HG03439 (cell line): ENCODE data around the gene KRI1.

Source experiments
- ATAC-seq: cut with Tn5 transposase; IDR thresholded peaks from one replicate; pipeline ENCODE4 v1.9.1; 2021; ENCODE audit warnings: mild to moderate bottlenecking, moderate library complexity; ENCODE audit not compliant: unreplicated experiment

KRI1 gene

GRCh38 chr19:10565567-10566407 is at the start of gene KRI1:
Gene KRI1, minus strand, starts transcription at chr19:10566010. Its CDS starts 11 bp downstream, at chr19:10565999.
- ATAC-seq = peak; percentile 44

DNA sequence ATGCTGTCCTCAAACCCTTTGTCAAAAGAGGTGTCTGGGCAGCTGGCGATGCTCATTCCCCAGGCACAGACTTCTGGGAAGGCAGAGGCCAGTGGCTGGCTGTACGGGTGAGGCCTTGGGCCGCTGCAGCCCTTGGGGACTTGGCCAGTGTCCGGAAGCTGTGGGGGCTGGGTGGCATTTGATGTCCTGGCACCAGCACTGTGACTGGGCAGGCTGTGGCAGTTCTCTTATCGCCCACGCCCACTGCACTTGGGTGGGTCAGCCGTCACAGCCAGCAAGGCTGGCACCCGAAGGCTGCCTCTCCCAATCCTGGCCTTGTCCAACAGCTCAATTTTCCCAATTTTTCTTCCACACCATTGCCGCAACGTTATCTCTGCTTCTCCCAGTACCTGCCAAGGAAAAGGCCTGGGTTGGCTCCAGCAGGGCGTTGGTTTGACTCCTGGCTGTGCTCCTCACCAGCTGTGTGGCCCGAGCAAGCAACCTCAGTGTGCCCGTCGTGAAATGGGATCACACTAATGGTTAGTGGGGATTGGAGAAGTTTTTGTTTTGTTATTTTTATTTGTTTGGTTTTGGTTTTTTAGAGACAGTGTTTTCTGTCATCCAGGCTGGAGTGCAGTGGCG is 46.8 kb upstream of the KRI1 start:
- no peak for ATAC-seq

DNA sequence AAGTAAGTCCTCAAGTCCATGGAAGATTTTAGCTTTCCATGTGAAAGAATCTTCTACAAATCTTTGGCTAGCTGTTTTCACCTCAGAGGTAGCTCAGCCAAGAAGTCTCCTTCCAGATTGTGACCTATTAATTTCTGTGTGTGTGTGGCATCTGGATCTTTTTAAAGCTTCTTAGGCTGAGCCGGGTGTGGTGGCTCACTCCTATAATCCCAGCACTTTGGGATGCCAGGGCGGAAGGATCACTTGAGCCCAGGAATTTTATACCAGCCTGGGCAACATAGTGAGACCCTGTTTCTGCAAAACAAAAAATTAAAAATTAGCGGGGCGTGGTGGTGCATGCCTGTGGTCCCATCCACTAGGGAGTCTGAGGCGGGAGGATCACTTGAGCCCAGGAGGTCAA is 46.1 kb upstream of the KRI1 start:
- no peak for ATAC-seq

DNA sequence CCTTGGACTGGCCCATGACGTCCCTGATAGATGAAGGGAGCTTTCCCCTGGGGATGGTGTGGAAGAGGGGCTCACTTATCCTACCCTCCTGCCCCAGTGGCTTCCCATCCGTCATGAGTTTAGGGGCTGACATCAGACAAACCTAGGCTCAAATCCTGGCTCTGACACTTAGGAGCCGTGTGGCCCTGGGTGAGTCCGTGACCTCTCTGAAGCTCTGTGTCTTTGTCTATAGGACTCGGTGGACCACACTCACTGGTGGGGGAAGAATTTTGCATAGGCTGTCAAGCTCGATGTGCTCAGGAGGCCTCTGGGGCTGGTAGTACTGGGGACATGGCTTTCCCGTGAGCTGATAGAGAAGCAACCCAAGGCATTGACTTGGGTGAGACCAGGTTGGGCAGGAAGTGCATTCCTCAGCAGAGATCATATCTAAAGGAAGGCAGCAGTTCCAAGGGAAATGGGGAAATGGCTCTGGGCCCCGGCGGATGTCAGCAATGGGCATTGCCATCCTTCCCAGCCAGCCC is 38.7 kb upstream of the KRI1 start:
- ATAC-seq = no peak

GRCh38 chr19:10603873-10604459 is 38.2 kb upstream of the KRI1 start:
- no peak for ATAC-seq

- ATAC-seq = no peak
Observed at GRCh38 chr19:10603084-10603872, 37.5 kb upstream of the KRI1 start.

- peak; percentile 62 for ATAC-seq
Observed at GRCh38 chr19:10602330-10603083, 36.7 kb upstream of the KRI1 start.

- no peak for ATAC-seq
Observed at GRCh38 chr19:10601999-10602329, 36.2 kb upstream of the KRI1 start.

GRCh38 chr19:10600149-10600548 is 34.3 kb upstream of the KRI1 start:
- ATAC-seq = no peak

DNA sequence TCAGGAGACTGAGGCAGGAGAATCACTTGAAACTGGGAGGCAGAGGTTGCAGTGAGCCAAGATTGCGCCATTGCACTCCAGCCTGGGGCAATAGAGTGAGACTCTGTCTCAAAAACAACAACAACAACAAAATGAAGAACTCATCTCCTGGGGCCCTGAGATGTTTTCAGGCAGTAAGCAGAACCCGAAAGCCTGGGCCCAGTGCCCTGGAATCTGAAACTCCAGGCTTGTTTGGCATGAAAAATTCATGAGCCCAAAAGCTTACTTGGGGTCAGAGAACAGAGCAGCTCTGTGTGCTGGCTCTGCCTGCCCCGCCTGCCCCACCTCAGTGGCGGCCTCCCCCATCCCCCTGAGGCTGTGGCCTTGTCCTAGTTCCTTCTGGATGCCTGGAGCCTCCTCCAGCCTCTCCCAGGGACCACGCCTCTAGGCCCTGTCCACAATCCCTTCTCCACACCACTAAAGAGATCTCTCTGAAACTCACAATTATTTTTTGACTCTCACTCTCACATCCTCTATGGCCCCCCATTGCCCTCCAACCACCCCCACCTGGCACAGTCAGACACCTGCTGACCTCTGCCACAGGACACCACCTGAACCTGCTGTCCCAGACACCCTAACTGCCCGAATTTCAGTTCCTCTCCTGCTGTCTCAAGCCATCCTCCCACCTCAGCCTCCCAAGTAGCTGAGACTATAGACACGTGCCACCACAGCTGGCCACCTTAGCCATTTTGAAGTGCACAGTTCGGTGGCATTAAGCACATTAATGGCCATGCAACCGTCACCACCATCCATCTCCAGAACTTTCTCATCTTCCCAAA is 28.2 kb upstream of the KRI1 start:
- no peak for ATAC-seq

GRCh38 chr19:10593148-10593547 is 27.3 kb upstream of the KRI1 start:
- ATAC-seq = no peak

DNA sequence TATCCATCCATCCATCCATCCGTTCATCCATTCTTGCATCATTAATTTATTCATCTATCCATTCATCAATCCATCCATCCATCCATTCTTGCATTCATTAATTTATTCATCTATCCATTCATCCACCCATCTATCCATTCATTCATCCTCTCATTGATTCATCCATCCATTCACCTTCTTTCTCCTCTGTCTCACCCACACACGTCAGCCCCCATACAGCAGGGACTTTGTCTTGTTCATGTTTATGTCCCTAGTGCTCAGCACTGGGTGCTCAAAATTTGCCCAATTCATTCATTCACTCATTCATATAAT is 22.0 kb upstream of the KRI1 start:
- ATAC-seq = no peak

GRCh38 chr19:10587022-10587838 is 21.4 kb upstream of the KRI1 start, which contains the start of gene AP1M2:
Gene AP1M2, minus strand, starts transcription at chr19:10587312. Its CDS starts 81 bp downstream, at chr19:10587231.
- no peak for ATAC-seq

DNA sequence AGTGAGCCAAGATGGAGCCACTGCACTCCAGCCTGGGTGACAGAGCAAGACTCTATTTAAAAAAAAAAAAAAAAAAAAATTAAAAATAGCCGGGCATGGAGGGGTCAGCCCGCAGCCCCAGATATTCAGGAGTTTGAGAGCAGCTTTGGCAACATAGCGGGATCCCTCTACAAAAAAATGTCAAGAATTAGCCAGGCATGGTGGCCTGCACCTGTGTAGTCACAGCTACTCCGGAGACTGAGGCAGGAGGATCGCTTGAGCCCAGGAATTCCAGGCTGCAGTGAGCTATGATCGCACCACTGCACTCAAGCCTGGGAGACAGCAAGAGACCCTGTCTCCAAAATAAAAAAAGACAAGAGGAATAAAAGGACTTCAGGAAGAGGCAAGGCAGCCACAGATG is 20.6 kb upstream of the KRI1 start:
- no peak for ATAC-seq

DNA sequence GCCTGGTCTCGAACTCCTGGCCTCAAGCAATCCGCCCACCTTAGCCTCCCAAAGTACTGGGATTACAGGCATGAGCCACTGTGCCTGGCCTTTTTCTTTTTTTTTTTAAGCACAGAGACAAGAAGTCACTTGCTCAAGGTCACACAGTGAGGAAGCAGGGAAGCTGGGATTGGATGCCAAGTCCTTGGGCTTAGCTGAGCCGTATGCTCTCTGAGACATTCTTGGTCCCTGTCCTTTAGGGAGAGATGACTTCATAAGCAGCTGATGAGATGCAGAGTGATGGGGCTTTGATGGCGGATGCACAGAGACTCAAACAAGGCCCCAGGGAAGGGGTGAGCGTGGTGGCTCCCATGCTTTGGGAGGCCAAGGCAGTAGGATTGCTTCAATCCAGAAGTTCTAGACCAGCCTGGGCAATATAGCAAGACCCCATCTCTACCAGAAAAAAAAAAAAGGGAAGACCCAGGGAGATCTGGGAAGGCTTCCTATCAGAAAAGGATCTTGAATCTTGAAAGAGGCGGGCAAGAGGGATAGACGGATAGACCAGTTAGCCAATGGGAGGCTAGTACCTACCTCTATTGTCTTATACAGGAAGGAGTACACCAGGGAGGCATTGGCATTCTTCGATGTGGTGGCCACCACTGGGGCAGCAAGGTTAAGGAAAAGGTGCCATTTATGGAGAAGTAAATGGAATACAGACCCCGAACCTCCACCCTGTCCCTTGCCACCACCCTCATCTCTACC is 17.4 kb upstream of the KRI1 start:
- ATAC-seq = no peak

DNA sequence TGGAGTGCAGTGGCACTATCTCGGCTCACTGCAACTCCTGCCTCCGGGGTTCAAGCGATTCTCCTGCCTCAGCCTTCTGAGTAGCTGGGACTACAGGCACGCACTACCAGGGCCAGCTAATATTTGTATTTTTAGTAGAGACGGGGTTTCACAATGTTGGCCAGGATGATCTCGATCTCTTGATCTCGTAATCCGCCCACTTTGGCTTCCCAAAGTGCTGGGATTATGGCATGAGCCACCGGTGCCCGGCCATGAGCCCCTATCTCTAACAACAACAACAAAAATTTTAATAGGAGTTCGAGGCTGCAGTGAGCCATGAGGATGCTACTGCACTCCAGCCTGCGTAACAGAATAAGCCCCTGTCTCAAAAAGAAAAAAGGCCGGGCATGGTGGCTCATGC is 16.3 kb upstream of the KRI1 start:
- ATAC-seq = no peak

DNA sequence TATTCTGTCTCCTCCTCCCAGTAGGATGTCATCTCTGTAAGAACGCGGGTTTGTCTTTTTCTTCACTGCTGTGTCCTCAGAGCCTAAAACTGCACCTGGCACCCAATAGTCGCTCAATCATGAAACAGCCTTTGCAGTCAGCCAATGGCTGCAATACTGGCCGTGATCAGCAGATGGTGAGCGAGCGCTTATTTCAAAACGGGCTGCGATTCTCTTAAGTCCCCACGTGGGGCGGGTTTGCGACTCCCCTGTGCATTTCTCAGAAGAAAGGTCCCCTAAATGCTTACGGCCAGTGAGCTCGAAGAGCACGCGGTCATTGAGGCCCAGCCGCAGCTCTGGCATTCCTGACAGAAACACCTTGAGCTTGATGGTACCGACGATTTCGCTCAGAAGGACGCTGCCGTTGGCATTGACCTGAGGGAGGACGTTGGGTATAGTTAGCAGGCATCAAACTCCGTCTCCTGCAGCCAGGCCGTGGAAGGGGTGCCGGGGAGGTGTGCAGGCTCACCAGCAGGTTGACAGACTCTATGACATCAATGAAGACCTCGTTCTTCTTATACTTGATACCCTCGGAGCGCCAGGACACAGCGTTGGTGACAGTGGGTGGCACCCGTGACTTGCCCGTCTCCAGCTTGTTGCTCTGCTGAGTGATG is 15.3 kb upstream of the KRI1 start:
- peak; percentile 69 for ATAC-seq

- no peak for ATAC-seq
Observed at GRCh38 chr19:10577951-10578350, 12.1 kb upstream of the KRI1 start.
